BLaER1 treated with 17β-estradiol and CSF1 and Interleukin-3, amounts not matched to agents 10 nM and 100 nM (cell line): ENCODE data around the gene TGM3.
A peak's percentile ranks its signal among the peaks of the same experiment; 100 is the strongest.

Experiments used
- H3K27ac ChIP-seq, 11 experiments: shearing (Covaris generic); formaldehyde crosslinking; 2 replicates each; pipeline ENCODE4 v1.8.1; 2022
- H3K27me3 ChIP-seq, 11 experiments: shearing (Covaris generic); formaldehyde crosslinking; 2 replicates each; pipeline ENCODE4 v1.8.1; 2022
- H3K36me3 ChIP-seq, 11 experiments: shearing (Covaris generic); formaldehyde crosslinking; 2 replicates each; pipeline ENCODE4 v1.8.1; 2022
- H3K4me1 ChIP-seq, 10 experiments: shearing (Covaris generic); formaldehyde crosslinking; 2 replicates each; pipeline ENCODE4 v1.8.1; 2022
- H3K4me2 ChIP-seq, 11 experiments: shearing (Covaris generic); formaldehyde crosslinking; 2 replicates each; pipeline ENCODE4 v1.8.1; 2022
- H3K4me3 ChIP-seq, 10 experiments: shearing (Covaris generic); formaldehyde crosslinking; 2 replicates each; pipeline ENCODE4 v1.8.1; 2022
- H3K9ac ChIP-seq, 11 experiments: shearing (Covaris generic); formaldehyde crosslinking; 2 replicates each; pipeline ENCODE4 v1.8.1; 2022
- H3K9me3 ChIP-seq, 11 experiments: shearing (Covaris generic); formaldehyde crosslinking; replicated peaks in 1 of 11; 2 replicates each; pipeline ENCODE4 v1.8.1; 2022
- H4K20me1 ChIP-seq, 11 experiments: shearing (Covaris generic); formaldehyde crosslinking; 2 replicates each; pipeline ENCODE4 v1.8.1; 2022
- Cebpa-rat ChIP-seq, 11 experiments: shearing (Covaris generic); IDR thresholded peaks; 2 replicates each; pipeline ENCODE4 v1.8.1; 2022

The TGM3 gene

DNA sequence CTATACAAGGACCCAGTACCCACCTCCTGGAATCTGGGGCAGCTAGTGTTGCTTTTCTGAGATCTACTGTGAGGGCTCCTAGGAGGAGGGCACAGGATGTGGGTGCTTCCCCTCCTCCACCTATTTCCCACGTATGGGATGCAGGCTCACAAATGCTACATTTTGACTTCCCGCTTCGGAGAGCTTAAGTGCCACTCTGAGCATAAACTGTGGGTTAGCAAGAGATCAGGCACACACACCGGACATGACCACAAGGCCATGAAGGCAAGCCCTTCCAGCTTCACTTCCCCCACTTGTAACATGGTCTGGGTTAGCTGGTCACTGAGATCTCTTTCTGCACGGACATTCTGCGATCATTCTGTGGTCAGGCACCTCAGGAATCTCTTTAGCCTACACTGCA lies 15.7 kb upstream of the TGM3 start:
- Histone ChIP-seq H3K4me3 (no peak overlapping the region), H4K20me1 (no peaks in the 10 kb centered on the region), H3K27me3 (no peaks in the 10 kb centered on the region), H3K36me3 (no peaks in the 10 kb centered on the region), H3K9me3 (peaks cover 0 to 9% (median 0%) of the 10 kb centered on the region in 11 experiments; a peak in 3 of 22 replicates), H3K9ac (no peak overlapping the region), H3K27ac (peak overlapping the region in 4 of 11 experiments; percentile 4 to 58 (median 28); a peak in 6 of 22 replicates), H3K4me2 (peak overlapping the region in 8 of 11 experiments; percentile 5 to 78 (median 58); a peak in 12 of 22 replicates), H3K4me1 (peaks cover 0 to 52% (median 17%) of the 10 kb centered on the region in 10 experiments; a peak in 13 of 20 replicates)
- TF ChIP-seq Cebpa-rat (IDR thresholded peaks at IDR 0.05): no peak

DNA sequence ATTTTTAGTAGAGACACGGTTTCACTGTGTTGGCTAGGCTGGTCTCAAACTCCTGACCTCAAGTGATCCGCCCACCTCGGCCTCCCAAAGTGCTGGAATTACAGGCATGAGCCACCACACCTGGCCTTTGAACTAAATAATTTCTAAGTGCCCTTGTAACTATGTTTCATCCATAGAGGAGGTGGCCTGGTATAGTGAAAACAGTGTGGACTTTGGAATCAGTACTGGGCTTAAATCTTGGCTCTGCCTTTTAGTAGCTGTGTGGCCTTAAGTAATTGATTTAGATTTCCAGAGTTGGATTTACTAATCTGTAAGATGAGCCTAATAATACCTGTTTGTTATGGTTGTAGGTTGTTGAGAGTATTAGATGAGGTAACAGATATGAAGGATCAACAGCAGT lies 14.2 kb upstream of the TGM3 start:
- Histone ChIP-seq H3K4me3 (no peak overlapping the region), H3K9ac (no peak overlapping the region), H3K9me3 (peaks cover 0 to 9% (median 0%) of the 10 kb centered on the region in 11 experiments; a peak in 3 of 22 replicates), H3K36me3 (no peaks in the 10 kb centered on the region), H3K4me2 (peak overlapping the region in 2 of 11 experiments; percentile 70 to 76; a peak in 3 of 22 replicates), H3K4me1 (peaks cover 0 to 67% (median 28%) of the 10 kb centered on the region in 10 experiments; a peak in 13 of 20 replicates), H3K27me3 (no peaks in the 10 kb centered on the region), H4K20me1 (no peaks in the 10 kb centered on the region), H3K27ac (no peak overlapping the region)
- no peak for TF ChIP-seq Cebpa-rat (IDR thresholded peaks at IDR 0.05)

DNA sequence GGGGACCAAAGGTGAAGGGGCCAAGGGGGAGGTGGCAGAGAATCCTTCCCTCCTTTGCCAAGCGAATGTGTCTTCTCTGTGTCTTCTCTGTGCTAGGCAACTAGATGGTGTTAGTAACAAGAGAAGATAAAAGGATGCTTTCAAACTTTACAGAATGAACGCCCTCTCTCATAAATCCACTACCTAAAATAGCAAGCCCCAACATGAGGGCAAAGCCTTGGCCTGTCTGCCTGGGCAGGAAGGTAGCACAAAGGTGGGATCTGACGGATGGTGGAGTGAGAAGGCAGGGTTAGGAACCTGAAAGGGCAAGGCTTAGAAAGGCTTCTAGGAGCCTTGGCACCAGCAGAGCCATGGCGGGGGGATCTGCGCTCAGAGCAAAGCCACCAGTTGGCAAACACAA lies 13.6 kb upstream of the TGM3 start:
- no peak overlapping the region for H3K4me3 ChIP-seq
- H3K4me2 ChIP-seq: peak overlapping the region in 1 of 11 experiments; percentile 70; a peak in 1 of 22 replicates
- H3K27ac ChIP-seq: no peak overlapping the region
- H3K36me3 ChIP-seq: no peaks in the 10 kb centered on the region
- H3K9ac ChIP-seq: no peak overlapping the region
- no peaks in the 10 kb centered on the region for H3K27me3 ChIP-seq
- peaks cover 0 to 67% (median 28%) of the 10 kb centered on the region in 10 experiments; a peak in 13 of 20 replicates for H3K4me1 ChIP-seq
- H4K20me1 ChIP-seq: no peaks in the 10 kb centered on the region
- H3K9me3 ChIP-seq: peaks cover 0 to 9% (median 0%) of the 10 kb centered on the region in 11 experiments; a peak in 3 of 22 replicates
- TF ChIP-seq Cebpa-rat (IDR thresholded peaks at IDR 0.05): no peak

GRCh38 chr20:2283706-2284423 lies 11.9 kb upstream of the TGM3 start:
- H3K36me3 ChIP-seq: no peaks in the 10 kb centered on the region
- H3K4me2 ChIP-seq: 0 out of 22 replicates have a peak overlapping the region, but pooled peaks of 1 of the 11 experiments have one; percentile 5
- no peaks in the 10 kb centered on the region for H4K20me1 ChIP-seq
- H3K4me3 ChIP-seq: no peak overlapping the region
- peaks cover 0 to 9% (median 0%) of the 10 kb centered on the region in 11 experiments; a peak in 3 of 22 replicates for H3K9me3 ChIP-seq
- no peak overlapping the region for H3K27ac ChIP-seq
- H3K9ac ChIP-seq: no peak overlapping the region
- H3K27me3 ChIP-seq: no peaks in the 10 kb centered on the region
- peaks cover 11 to 78% (median 42%) of the 10 kb centered on the region in 10 experiments for H3K4me1 ChIP-seq
- TF ChIP-seq Cebpa-rat (IDR thresholded peaks at IDR 0.05): no peak

- peak overlapping the region in 8 of 11 experiments; percentile 7 to 45 (median 24); a peak in 11 of 22 replicates for H3K27ac ChIP-seq
Measured at GRCh38 chr20:2285193-2285592, 10.6 kb upstream of the TGM3 start.

DNA sequence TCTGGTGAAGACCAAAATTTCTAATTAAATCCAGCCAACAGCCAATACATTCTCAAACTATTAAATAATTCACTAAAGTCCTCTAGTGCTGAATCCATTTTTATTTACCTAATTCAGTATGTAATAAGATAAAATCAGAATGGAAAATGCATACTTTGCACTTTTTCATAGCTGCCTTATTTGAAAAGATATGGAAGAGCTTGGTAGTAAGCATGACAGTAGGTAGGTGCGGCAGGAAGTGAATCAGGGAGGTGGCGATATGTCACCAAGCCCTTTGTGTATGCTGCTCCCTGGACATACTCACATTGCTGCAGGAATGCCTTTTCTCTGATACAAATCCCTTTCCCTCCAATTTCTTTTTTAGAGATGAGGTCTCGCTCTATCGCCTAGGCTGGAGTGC lies 10.2 kb upstream of the TGM3 start:
- H3K4me2 ChIP-seq: peak overlapping the region in 6 of 11 experiments; percentile 8 to 69 (median 65); a peak in 12 of 22 replicates
- peak overlapping the region in 5 of 11 experiments; percentile 21 to 45 (median 29); a peak in 6 of 22 replicates for H3K27ac ChIP-seq

More at GRCh38 chr20:2285193-2285592, 10.6 kb upstream of the TGM3 start:
- Histone ChIP-seq H3K27me3 (no peaks in the 10 kb centered on the region), H3K36me3 (no peaks in the 10 kb centered on the region), H3K4me3 (no peak overlapping the region), H3K4me1 (peaks cover 24 to 77% (median 46%) of the 10 kb centered on the region in 10 experiments), H3K9me3 (peaks cover 0 to 9% (median 0%) of the 10 kb centered on the region in 11 experiments; a peak in 3 of 22 replicates), H3K9ac (no peak overlapping the region), H3K4me2 (peak overlapping the region in 7 of 11 experiments; percentile 8 to 69 (median 65); a peak in 14 of 22 replicates), H4K20me1 (no peaks in the 10 kb centered on the region)
- TF ChIP-seq Cebpa-rat (IDR thresholded peaks at IDR 0.05): no peak

DNA sequence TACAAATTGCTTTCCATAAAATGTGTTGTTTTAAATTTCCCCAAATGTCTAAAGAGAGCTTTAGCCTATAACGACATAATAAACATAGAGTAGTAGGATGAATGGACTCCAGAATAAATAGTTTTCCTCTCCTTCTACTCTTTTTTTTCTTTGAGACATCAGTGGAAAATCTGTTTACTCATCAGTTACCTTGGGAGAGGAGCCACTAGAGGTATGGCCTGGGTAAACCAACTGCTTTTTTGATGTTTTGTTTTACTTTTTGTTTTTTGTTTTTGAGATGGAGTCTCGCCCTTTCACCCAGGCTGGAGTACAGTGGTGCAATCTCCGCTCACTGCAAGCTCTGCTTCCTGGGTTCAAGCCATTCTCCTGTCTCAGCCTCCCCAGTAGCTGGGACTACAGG lies 8.3 kb upstream of the TGM3 start:
- no peaks in the 10 kb centered on the region for H3K9me3 ChIP-seq
- peaks cover 28 to 82% (median 66%) of the 10 kb centered on the region in 10 experiments for H3K4me1 ChIP-seq
- H3K9ac ChIP-seq: peak overlapping the region in 5 of 11 experiments; percentile 39 to 68 (median 62); a peak in 7 of 22 replicates
- H3K36me3 ChIP-seq: no peaks in the 10 kb centered on the region
- no peak for TF ChIP-seq Cebpa-rat (IDR thresholded peaks at IDR 0.05)
- no peaks in the 10 kb centered on the region for H3K27me3 ChIP-seq
- peak overlapping the region in 9 of 11 experiments; percentile 71 to 92 (median 82); a peak in 17 of 22 replicates for H3K4me2 ChIP-seq
- no peaks in the 10 kb centered on the region for H4K20me1 ChIP-seq
- peak overlapping the region; percentile 78 to 96 (median 88); a peak in 20 of 22 replicates for H3K27ac ChIP-seq
- H3K4me3 ChIP-seq: no peak overlapping the region

More for the DNA sequence above, 10.2 kb upstream of the TGM3 start:
- H3K4me1 ChIP-seq: peaks cover 28 to 77% (median 48%) of the 10 kb centered on the region in 10 experiments
- no peak overlapping the region for H3K4me3 ChIP-seq
- H3K27me3 ChIP-seq: no peaks in the 10 kb centered on the region
- H3K36me3 ChIP-seq: no peaks in the 10 kb centered on the region
- H3K9me3 ChIP-seq: peaks cover 0 to 6% (median 0%) of the 10 kb centered on the region in 11 experiments; a peak in 3 of 22 replicates
- TF ChIP-seq Cebpa-rat (IDR thresholded peaks at IDR 0.05): no peak
- no peak overlapping the region for H3K9ac ChIP-seq
- H4K20me1 ChIP-seq: no peaks in the 10 kb centered on the region

GRCh38 chr20:2289475-2289874 lies 6.3 kb upstream of the TGM3 start:
- Histone ChIP-seq H4K20me1 (no peaks in the 10 kb centered on the region), H3K4me3 (no peak overlapping the region; a peak in 2 of 20 replicates), H3K36me3 (no peaks in the 10 kb centered on the region), H3K4me1 (peaks cover 28 to 96% (median 77%) of the 10 kb centered on the region in 10 experiments), H3K4me2 (peak overlapping the region; percentile 78 to 92 (median 84)), H3K9me3 (no peaks in the 10 kb centered on the region), H3K27me3 (no peaks in the 10 kb centered on the region), H3K9ac (peak overlapping the region; percentile 41 to 80 (median 75)), H3K27ac (peak overlapping the region; percentile 78 to 96 (median 88))
- TF ChIP-seq Cebpa-rat (IDR thresholded peaks at IDR 0.05): no peak

DNA sequence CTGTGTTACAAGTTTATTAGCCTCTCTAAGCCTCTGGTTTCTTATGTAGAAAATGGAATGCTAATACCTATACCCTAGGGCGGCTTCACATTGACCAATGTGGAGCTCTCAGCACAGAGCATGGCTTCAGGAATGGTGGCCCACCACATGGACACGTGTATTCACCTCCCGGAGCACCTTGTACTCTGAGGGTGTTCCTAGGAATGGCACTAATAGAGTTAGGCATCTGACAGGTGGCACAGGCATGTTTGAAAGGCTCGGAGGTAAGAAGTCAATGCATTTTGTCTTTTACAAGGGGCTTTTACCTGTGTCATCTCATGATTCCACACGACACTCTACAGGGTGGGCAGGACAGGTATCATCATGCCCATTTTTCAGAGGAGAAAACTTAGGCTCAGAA lies 5.3 kb upstream of the TGM3 start:
- Histone ChIP-seq H3K4me3 (no peak overlapping the region), H3K9me3 (no peaks in the 10 kb centered on the region), H3K27ac (peak overlapping the region; percentile 78 to 96 (median 88)), H3K9ac (peak overlapping the region in 9 of 11 experiments; percentile 66 to 80 (median 76); a peak in 13 of 22 replicates), H3K27me3 (no peaks in the 10 kb centered on the region), H3K4me1 (peaks cover 28 to 96% (median 71%) of the 10 kb centered on the region in 10 experiments), H4K20me1 (no peaks in the 10 kb centered on the region), H3K4me2 (peak overlapping the region; percentile 78 to 92 (median 84)), H3K36me3 (no peaks in the 10 kb centered on the region)
- no peak for TF ChIP-seq Cebpa-rat (IDR thresholded peaks at IDR 0.05)
